Activated T-cell treated with anti-CD3 and anti-CD28 coated beads for 1 hour (primary cell): ENCODE data around the gene ZIC5.

Experiments used
- DNase-seq: peaks from one replicate; pipeline ENCODE4 v3.0.0-alpha.2; 2020; ENCODE audit warnings: low read depth

ZIC5 gene

GRCh38 chr13:99975626-99976025, 4.1 kb upstream of the ZIC5 start:
- DNase-seq: no peak

- no peak for DNase-seq
Measured at GRCh38 chr13:99974939-99975561, 3.5 kb upstream of the ZIC5 start.

- no peak for DNase-seq
Measured at GRCh38 chr13:99974296-99974938, 2.9 kb upstream of the ZIC5 start.

DNA sequence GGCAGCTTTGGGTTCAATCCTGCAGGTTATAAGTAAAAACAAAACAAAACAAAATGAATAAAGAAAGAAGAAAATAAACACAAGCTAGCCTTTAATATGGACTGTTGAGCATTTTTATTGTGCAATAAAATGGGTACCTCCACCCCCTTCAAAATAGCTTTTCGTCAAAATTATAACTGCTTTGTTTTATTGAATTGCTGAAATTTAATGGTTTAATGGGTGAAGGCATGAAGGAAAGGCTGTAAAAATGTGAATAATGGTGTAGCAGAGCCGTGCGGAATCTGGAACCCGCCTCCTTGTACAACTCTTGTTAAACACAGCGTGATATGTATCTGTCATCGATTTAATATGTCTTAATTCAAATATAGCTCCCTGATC, 2.2 kb upstream of the ZIC5 start:
- no peak for DNase-seq

GRCh38 chr13:99973163-99973807, 1.7 kb upstream of the ZIC5 start:
- no peak for DNase-seq

DNA sequence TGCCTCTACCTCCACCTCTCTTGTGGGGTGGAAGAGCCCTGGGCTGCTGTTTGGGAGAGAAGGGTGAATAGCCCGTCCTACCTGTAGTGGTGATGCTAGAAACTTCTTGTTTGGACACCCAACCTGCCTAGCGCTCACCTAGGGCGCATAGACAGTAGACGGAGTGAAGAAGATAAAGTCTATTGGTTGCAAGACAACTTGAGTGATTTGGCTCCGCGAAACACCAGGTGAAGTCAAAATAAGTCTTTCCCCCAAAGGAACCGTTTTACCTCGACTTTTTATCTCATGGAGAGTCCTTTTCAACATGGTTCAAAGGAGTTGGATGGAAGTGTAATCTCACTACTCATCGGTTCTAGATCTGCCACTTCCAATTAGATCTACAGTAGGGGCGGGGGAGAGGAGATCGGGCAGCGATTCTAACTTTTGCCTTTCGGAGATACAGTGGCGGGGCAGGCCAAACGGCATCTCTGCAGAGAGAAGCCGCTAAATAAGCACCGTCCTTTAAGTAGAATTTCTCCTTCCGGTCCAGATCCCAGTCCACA, 694 bp upstream of the ZIC5 start:
- no peak for DNase-seq

DNA sequence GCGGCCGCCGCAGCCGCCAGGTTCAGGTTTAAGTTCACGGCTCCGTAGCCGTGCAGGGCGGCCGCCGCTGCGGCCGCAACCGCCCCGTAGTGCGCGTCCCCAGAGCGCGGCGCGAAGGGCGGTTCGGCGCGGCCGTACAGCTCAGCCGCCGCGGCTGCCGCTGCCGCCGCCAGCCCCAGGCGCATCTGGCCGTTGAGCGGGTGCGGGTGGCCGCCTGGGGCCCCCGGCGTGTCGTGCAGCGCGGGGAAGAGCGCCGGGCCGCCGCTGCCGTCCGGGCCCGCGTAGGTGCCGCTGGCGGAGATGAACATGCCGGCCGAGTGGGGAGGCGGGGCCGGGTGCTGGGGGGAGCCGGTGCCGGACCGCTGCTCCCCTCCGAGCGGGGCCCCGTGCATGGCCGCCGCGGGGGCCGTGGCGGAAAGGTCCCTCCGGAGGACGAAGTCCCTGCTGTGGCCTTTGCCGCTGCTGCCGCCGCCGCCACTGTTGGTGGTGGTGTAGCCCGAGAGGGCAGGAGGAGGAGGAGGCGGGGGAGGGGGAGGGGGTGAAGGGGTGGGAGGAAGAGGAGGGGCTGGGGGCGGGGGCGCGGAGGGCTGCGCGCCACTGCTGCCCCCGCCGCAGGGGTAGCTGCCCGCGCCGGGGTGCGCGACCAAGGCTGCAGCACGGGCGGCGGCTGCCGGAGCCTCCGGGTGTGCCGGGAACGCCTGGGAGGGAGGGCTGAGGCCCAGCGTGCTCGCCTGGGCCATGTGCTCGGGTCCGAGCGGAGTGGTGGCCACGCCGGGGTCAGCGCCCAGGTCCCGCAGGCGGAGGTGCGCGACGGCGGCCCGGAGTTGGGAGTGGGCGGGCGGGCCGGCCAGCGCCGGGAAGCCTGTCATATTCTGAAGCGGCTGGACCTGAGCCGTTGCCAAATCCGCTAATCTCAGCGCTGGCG, 654 bp downstream of the ZIC5 start:
- DNase-seq: no peak

GRCh38 chr13:99969919-99970650, 1.5 kb downstream of the ZIC5 start:
- no peak for DNase-seq

DNA sequence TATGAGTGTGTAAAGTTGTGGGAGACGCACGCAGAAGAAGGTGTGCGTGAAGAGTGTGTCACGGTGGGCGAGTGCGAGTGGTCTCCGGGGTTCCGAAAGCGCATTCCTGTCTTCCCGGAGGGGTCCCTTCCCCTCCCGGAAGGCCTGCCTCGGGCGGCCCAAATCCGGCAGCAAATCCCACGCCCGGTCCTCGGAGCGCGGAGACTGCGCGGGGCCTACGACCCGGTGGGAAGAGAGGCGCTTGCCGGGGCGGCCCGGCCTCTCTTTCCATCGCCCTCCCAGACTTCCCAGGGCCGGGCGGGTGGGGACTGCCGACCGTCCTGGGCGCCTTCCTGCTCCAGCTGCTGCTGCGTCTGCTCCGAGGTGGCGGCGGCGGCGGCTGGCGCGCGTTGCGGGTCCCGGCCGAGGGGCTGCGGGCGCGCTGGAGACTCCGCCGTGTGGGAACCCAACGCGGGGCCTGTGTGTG, 2.1 kb downstream of the ZIC5 start:
- DNase-seq: no peak

GRCh38 chr13:99968521-99969452, 2.8 kb downstream of the ZIC5 start:
- no peak for DNase-seq

DNA sequence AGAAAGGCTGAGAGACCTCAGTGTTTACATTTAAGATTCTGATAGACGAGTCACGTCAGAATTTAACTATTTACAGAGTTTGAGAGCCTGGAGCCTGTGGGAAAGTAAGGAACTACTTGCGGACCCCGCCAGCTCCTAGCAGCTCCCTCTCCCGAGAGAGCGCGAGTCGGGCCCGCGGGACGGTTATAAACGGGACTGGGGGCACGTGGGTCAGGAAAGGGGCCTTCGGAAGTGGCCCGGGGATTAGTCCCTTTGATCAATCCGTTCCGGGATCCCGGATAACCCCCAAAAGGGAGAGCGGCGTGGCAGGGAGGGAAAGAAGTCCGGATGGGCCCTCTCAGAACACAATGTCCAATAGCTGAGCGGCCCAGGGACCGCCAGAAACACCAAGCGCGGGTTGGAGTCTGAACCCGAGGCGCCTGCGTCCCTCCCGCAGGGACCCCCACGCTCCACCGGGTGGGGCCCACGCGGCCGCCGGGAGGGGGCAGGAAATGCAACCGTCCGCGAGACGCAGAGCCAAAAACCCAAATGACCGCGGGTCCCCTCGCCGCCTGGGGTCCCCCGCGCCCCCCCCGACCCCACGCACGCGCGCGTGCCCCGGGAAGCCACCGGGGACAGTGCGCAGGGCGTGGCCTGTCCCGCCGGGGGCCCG, 3.6 kb downstream of the ZIC5 start:
- DNase-seq: no peak

DNA sequence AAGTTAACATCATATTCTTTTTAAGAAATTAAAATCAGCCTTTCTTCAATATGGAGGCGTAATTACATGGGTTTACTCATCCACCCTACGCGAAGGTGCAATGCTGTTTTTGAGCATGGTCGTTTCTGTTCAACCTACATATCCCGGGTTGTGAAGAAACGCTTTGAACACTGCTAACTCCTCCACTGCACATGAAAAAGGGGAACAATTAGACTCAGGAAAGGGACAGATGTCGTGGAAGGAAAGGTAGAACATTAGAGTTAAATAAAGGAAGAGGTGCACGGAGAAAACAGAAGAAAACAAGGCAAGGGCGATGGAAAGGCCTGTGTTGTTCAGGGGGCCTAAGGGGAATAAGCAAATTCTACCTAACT, 4.1 kb downstream of the ZIC5 start:
- DNase-seq: no peak

DNA sequence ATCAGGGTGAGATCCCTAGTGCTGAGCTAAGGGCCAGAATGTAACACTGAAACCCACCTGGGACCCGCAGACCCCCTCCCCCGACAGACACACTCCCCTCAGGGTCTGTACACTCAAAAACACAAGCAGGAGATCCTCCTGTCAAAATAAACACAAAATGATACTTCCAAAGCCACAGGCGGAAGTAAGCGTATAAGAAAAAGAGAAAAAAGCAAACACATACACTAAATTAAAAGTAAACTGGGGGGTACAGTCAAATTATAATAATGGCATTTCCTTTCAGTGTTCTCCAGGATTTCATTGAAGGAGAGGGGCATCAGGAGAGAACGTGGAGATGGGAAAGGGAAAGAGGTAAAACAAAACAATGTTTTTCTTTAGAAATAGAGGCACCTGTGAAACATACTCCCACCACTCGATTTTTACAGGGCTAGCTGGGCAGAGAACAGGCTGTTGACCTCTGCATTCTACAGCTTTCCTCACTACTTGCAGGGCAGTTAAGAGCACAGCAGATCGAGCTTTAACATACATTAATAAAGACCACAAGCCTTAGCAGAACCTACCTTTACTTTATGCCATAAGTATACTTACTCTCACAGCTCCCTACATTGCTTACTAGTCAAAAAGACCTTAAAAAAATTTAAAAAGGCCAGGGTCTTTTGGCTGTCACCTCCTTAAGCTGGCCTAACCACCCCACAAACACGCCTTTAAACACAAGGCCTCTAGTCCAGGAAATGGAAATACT, 5.3 kb downstream of the ZIC5 start:
- no peak for DNase-seq

- no peak for DNase-seq
Measured at GRCh38 chr13:99965329-99966000, 6.1 kb downstream of the ZIC5 start.

DNA sequence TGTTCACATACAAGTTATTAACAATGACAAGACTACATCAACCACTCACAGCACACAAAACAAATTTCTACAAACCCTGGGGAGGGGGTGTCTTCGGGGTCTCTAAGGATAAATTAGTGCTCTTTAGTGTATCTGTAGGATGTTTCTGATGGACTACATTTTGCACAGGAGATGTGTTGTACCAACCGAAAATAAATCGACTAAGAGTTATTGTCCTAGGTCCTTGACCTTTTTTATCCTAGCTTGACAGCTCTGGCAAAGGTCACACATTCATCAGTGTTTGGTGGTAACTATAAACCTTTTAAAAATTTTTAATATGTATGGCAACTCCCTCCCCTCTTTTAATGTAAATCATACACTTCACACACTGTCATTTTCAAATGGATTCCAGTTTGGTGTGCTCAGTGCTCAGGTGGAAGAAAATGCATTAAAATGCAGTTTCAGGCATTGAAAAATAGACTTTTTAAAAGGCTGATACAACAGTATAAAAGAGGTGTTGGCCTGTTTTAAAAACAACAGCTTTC, 7.7 kb downstream of the ZIC5 start:
- DNase-seq: no peak

DNA sequence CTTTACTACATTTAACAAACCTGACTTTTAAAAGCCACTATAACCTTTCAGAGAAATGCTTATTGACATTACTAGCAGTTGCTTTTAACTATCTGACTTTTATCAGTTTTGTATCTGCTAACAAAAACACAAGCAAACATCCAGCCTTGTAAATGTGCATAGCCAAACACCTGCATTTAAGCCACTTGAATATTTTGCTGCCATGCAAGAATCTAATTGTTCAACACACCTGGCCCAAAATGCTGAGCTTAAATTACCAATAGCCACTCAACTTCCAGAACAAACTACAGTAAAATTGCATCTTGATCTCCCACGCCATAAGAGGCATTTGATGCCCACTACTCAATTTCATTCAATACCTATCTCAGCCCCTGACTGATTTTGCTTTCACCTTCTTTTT, 9.3 kb downstream of the ZIC5 start:
- DNase-seq: no peak

GRCh38 chr13:99961636-99962035, 9.9 kb downstream of the ZIC5 start:
- DNase-seq: no peak

GRCh38 chr13:99960663-99961311, 10.8 kb downstream of the ZIC5 start:
- no peak for DNase-seq
